GM12872 (cell line): Measurements from ENCODE around the gene MCM10.

Source experiments
- CTCF ChIP-seq: IDR thresholded peaks from 3 replicates; pipeline ENCODE4 v1.5.1; 2011; ENCODE audit warnings: low read depth, mild to moderate bottlenecking, low read length, moderate library complexity; ENCODE audit not compliant: insufficient read depth

MCM10 gene

GRCh38 chr10:13253726-13254125, 92.4 kb downstream of the MCM10 start:
- no peak for TF ChIP-seq CTCF

GRCh38 chr10:13256627-13257026, 95.3 kb downstream of the MCM10 start:
- TF ChIP-seq CTCF = no peak

GRCh38 chr10:13257621-13258140, 96.3 kb downstream of the MCM10 start:
- no peak for TF ChIP-seq CTCF
